NCI-H1105 (cell line): ENCODE data around the gene YWHAG.
"Not testable (repeated sequence)": the region's sequence is repeated elsewhere in the genome, so short reads cannot be mapped to it uniquely, and the experiment has no call there.

Experiments
- DNase-seq: peaks from one replicate; lab custom pipeline; 2025; lab: John Stamatoyannopoulos, UW

The YWHAG gene

GRCh38 chr7:76294344-76295024 is 64.3 kb downstream of the YWHAG start:
- DNase-seq = peak; percentile 89

DNA sequence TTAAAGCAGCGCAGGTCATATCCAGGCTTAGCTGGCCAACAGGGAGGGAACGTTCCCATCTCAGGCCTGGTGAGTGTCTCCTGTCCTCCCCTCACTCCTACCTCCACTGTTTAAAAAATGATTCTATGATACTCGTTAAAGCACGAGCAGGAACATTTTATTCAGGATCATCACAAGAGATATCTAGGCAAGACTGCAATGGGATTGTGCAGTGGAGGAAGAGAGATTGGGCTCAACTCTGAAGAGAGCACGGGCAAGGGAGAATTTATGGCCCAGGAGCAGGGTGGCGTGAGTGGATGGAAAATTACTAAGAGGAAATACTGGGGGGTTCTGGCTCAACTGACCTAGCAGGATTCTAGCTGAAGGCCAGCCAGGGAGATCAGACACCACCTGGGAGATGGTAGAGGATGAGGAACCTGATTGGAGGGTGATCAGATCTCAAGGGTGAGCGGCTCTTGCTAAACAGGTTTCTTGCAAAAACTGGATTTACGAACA is 65.3 kb downstream of the YWHAG start:
- DNase-seq = no peak

GRCh38 chr7:76292911-76293310 is 65.9 kb downstream of the YWHAG start:
- not testable (repeated sequence) for DNase-seq

- DNase-seq = no peak
These were observed 66.6 kb downstream of the YWHAG start for GRCh38 chr7:76292213-76292573.

DNA sequence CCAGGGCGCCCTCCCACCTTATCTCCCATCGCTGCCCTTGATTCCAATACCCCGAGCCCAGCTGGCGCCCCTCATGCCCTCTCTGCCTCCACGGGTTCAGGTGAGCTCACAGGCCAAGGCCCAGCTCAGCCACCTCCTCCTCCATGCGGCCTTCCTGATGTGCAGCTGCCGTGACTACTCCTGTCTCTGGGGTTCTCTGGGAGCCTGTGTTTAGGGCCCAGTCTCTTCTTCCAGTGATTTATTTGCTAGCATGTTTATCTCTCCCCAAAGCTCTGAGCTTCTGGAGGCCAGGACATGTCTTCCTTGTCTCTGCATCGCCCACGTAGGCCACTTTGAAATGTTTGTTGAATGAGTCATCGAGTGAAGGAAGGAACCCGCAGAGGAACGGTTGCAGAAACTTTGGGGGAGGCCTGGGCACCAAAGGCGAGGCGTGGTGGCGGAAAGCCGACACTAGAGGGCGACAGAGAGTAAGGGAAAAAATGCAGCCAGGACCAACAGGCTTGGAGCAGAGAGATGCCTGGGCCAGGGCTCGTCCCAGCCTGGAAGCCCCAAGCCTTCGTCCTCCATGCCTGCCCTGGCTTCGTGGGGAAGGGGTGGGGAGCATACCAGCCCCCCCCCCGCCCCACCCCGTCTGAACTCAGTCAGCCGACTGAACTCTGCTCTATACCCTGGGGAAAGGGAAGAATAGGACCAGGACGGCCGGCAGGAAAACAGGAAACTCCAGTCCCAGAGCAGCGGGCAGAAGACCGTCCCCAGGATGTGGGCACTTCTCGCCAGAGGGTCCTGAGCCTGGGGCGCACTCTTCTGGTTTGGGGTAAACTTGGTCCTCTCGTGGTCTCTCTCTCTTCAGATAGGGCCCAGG is 67.2 kb downstream of the YWHAG start:
- DNase-seq = peak; percentile 55

DNA sequence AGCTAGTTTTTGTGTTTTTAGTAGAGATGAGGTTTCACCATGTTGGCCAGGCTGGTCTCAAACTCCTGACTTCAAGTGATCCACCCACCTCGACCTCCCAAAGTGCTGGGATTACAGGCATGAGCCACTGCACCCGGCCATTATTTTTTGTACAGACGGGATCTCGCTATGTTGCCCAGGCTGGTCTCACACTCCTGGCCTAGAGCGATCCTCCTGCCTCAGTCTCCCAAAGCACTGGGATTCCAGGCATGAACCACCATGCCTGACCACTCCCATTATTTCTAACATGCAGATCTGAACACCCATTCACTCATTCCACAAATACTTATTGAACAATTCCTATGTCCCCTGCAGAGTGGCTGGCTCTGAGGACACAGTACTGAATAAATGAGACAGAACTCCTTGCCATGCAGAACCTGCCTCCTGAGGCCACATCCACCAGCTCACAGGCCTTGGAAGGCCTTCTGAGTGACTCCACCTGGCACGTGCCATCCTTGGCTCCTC is 67.9 kb downstream of the YWHAG start:
- not testable (repeated sequence) for DNase-seq

DNA sequence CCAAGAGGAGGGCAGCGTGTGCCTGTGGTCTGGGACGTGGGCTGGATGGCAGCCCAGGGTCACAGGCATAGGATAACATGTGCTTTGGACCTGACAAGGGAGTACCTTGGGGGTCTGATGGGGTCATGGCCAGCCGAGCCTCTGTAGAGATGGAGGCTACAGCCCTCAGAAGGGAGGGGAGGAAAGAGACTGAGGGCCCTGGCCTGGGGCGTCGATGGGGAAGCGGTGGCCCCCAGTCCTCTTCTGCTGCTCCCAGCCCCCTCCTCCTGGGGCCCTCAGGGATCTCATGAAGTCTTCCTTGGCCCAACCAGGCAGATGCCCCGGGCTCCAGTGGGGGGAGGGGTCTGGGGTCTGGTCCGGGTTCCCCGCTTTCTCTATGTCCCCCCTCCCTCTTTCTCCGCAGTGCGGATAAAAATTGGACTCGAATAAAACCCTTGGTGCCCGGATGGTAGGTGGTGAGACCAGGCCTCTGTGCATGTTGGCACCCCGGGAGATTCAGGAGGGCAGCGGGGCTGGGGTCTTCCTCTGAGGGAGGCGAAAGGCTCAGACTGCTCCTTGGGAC is 71.9 kb downstream of the YWHAG start:
- DNase-seq = no peak

- no peak for DNase-seq
These were observed 73.0 kb downstream of the YWHAG start for GRCh38 chr7:76285604-76286374.

- DNase-seq = no peak
These were observed 75.3 kb downstream of the YWHAG start for GRCh38 chr7:76283254-76284159.

- DNase-seq = no peak
These were observed 76.2 kb downstream of the YWHAG start for GRCh38 chr7:76282344-76283253.

DNA sequence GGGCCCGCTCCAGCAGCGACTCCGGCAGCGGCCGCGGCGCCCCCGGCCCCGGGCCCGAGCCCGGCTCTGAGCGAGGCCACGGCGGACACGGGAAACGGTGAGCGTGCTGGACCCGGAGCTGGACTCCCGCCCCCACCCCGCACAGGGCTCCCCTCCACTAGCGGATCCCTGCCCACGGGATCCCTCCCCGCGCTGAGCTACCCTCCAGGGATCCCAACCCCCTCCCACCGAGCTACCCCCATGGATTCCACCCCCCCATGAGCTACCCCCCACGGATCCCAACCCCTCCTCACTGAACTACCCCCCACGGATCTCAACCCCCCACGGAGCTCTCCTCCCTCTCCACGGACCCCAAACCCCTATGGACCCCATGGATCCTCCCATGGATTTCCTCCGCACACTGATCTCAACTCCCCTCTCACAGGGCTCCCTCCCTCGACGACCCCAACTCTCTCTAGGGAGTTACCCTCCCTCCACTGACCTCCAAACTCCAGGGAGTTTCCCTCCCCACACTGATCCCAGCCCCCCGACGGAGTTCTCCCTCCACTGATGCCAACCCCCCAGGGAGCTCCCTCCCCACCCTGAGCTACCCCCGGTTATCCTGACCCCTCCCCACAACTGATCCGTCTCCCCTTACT is 77.0 kb downstream of the YWHAG start:
- no peak for DNase-seq

DNA sequence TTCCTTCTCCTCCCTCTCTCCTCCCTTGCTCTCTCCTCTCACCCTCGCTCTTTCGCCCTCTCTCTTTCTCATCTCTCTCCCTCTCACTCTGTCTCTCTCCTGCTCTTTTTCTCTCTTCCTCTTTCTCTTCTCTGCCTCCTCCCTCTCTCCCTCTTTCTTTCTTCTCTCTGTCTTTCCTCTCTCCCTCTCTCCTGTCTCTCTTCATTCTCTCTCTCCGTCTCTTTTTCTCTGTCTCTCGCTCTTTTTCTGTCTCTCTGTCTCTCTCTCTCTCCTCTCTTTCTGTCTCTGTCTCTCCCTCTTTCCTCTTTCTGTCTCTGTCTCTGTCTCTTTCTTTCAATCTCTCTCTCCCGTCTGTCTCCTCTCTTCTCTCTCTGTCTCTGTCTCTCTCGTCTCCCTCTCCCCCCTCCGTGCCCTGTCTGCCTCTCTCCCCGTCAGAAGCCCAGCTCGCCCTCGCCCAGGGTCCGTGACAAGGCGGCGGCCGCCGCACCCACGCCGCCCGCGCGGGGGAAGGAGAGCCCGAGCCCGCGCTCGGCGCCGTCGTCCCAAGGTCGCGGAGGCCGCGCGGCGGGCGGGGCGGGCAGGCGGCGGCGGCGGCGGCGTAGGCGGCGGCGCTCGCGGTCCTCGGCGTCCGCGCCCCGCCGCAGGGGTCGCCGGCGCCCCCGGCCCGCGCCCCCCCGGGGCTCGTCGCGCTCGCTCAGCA is 77.6 kb downstream of the YWHAG start:
- DNase-seq = no peak

GRCh38 chr7:76280408-76280807 is 78.4 kb downstream of the YWHAG start:
- DNase-seq = no peak

DNA sequence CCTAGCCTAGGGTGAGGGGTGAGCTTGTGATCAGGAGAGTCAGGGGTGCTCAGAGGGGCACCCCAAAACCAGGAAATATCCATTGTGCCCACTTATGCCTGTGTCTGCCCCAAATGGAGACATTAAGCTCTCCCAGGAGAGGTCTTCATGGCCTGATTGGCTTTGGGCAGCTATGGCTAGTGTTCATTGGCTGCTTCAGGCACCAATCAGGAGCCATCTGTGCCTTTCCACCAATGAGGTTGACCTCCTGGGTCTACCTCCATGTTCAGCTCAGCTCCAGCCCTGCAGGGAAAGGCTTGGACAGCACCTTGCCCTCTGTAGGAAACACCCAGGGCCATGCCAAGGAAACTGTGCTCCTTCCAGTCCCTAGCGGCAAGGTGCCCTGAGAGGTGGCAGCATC is 80.3 kb downstream of the YWHAG start:
- no peak for DNase-seq
